HEK293 (cell line): ENCODE data around the gene TMIGD2.

ENCODE experiments used
- ATF2 ChIP-seq: fragments of 450-650 bp; formaldehyde crosslinking; IDR thresholded peaks from 2 replicates; pipeline ENCODE4 v1.5.1; 2016; ENCODE audit warnings: missing biosample characterization, missing genetic modification characterization, low read depth
- BCL11B ChIP-seq: fragments of 450-650 bp; formaldehyde crosslinking; IDR thresholded peaks from 2 replicates; pipeline ENCODE4 v1.5.1; 2016; ENCODE audit warnings: low read depth, missing biosample characterization, missing genetic modification characterization
- CTCF ChIP-seq: fragments of 450-650 bp; formaldehyde crosslinking; IDR thresholded peaks from 2 replicates; pipeline ENCODE4 v1.5.1; 2016; ENCODE audit warnings: missing biosample characterization, missing genetic modification characterization
- KLF1 ChIP-seq: fragments of 450-650 bp; formaldehyde crosslinking; IDR thresholded peaks from 2 replicates; pipeline ENCODE4 v1.5.1; 2016; ENCODE audit warnings: missing biosample characterization, missing genetic modification characterization
- KLF7 ChIP-seq: fragments of 450-650 bp; formaldehyde crosslinking; IDR thresholded peaks from 2 replicates; pipeline ENCODE4 v1.5.1; 2016; ENCODE audit warnings: missing biosample characterization, missing genetic modification characterization, borderline replicate concordance
- KLF8 ChIP-seq: fragments of 450-650 bp; formaldehyde crosslinking; IDR thresholded peaks from 2 replicates; pipeline ENCODE4 v1.5.1; 2016; ENCODE audit warnings: missing biosample characterization, missing genetic modification characterization
- OSR2 ChIP-seq: fragments of 450-650 bp; formaldehyde crosslinking; IDR thresholded peaks from 2 replicates; pipeline ENCODE4 v1.5.1; 2016; ENCODE audit warnings: missing biosample characterization, missing genetic modification characterization
- SCRT1 ChIP-seq: fragments of 450-650 bp; formaldehyde crosslinking; IDR thresholded peaks from 2 replicates; pipeline ENCODE4 v1.5.1; 2016; ENCODE audit warnings: missing biosample characterization, missing genetic modification characterization, borderline replicate concordance
- SP7 ChIP-seq: fragments of 450-650 bp; formaldehyde crosslinking; IDR thresholded peaks from 2 replicates; pipeline ENCODE4 v1.5.1; 2016; ENCODE audit warnings: missing biosample characterization, missing genetic modification characterization
- TCF7L2 ChIP-seq: IDR thresholded peaks from 2 replicates; pipeline ENCODE4 v1.6.1; 2011; ENCODE audit warnings: low read depth, mild to moderate bottlenecking, inconsistent platforms, low read length, moderate library complexity, borderline replicate concordance
- ZBTB17 ChIP-seq: fragments of 450-650 bp; formaldehyde crosslinking; IDR thresholded peaks from 2 replicates; pipeline ENCODE4 v1.5.1; 2016; ENCODE audit warnings: missing biosample characterization, missing genetic modification characterization
- ZBTB21 ChIP-seq: fragments of 450-650 bp; formaldehyde crosslinking; IDR thresholded peaks from 2 replicates; pipeline ENCODE4 v1.5.1; 2017; ENCODE audit warnings: missing biosample characterization, missing genetic modification characterization
- ZBTB8A ChIP-seq: fragments of 450-650 bp; formaldehyde crosslinking; IDR thresholded peaks from 2 replicates; pipeline ENCODE4 v1.5.1; 2016; ENCODE audit warnings: missing biosample characterization, missing genetic modification characterization
- ZEB2 ChIP-seq: fragments of 450-650 bp; formaldehyde crosslinking; IDR thresholded peaks from 2 replicates; pipeline ENCODE4 v1.5.1; 2016; ENCODE audit warnings: missing biosample characterization, missing genetic modification characterization
- ZFHX2 ChIP-seq: fragments of 450-650 bp; formaldehyde crosslinking; conservative IDR thresholded peaks from 2 replicates; pipeline ENCODE4 v1.5.1; 2016; ENCODE audit warnings: missing biosample characterization, missing genetic modification characterization
- ZFP3 ChIP-seq: fragments of 450-650 bp; formaldehyde crosslinking; IDR thresholded peaks from 2 replicates; pipeline ENCODE4 v1.5.1; 2016; ENCODE audit warnings: low read depth, missing biosample characterization, missing genetic modification characterization
- ZNF132 ChIP-seq: fragments of 450-650 bp; formaldehyde crosslinking; IDR thresholded peaks from 2 replicates; pipeline ENCODE4 v1.5.1; 2017; ENCODE audit warnings: missing biosample characterization, missing genetic modification characterization, borderline replicate concordance
- ZNF169 ChIP-seq: fragments of 450-650 bp; formaldehyde crosslinking; IDR thresholded peaks from 2 replicates; pipeline ENCODE4 v1.5.1; 2016; ENCODE audit warnings: missing biosample characterization, missing genetic modification characterization
- ZNF2 ChIP-seq: fragments of 450-650 bp; formaldehyde crosslinking; IDR thresholded peaks from 2 replicates; pipeline ENCODE4 v1.5.1; 2016; ENCODE audit warnings: missing biosample characterization, missing genetic modification characterization
- ZNF202 ChIP-seq: fragments of 450-650 bp; formaldehyde crosslinking; IDR thresholded peaks from 2 replicates; pipeline ENCODE4 v1.5.1; 2016; ENCODE audit warnings: missing biosample characterization, missing genetic modification characterization, borderline replicate concordance
- ZNF214 ChIP-seq: fragments of 450-650 bp; formaldehyde crosslinking; IDR thresholded peaks from 2 replicates; pipeline ENCODE4 v1.5.1; 2017; ENCODE audit warnings: missing biosample characterization, mild to moderate bottlenecking, missing genetic modification characterization, borderline replicate concordance
- ZNF335 ChIP-seq: fragments of 450-650 bp; formaldehyde crosslinking; conservative IDR thresholded peaks from 2 replicates; pipeline ENCODE4 v1.5.1; 2016; ENCODE audit warnings: missing biosample characterization, missing genetic modification characterization
- ZNF391 ChIP-seq: fragments of 450-650 bp; formaldehyde crosslinking; IDR thresholded peaks from 2 replicates; pipeline ENCODE4 v1.5.1; 2016; ENCODE audit warnings: low read depth, missing biosample characterization, missing genetic modification characterization, borderline replicate concordance
- ZNF394 ChIP-seq: fragments of 450-650 bp; formaldehyde crosslinking; IDR thresholded peaks from 2 replicates; pipeline ENCODE4 v1.5.1; 2016; ENCODE audit warnings: missing biosample characterization, missing genetic modification characterization, mild to moderate bottlenecking, moderate library complexity, borderline replicate concordance
- ZNF426 ChIP-seq: fragments of 450-650 bp; formaldehyde crosslinking; IDR thresholded peaks from 2 replicates; pipeline ENCODE4 v1.5.1; 2017; ENCODE audit warnings: missing biosample characterization, missing genetic modification characterization, mild to moderate bottlenecking, inconsistent platforms, moderate library complexity
- ZNF501 ChIP-seq: fragments of 450-650 bp; formaldehyde crosslinking; IDR thresholded peaks from 2 replicates; pipeline ENCODE4 v1.5.1; 2016; ENCODE audit warnings: missing biosample characterization, missing genetic modification characterization
- ZNF510 ChIP-seq: fragments of 450-650 bp; formaldehyde crosslinking; IDR thresholded peaks from 2 replicates; pipeline ENCODE4 v1.5.1; 2018; ENCODE audit warnings: mild to moderate bottlenecking, missing genetic modification characterization, missing biosample characterization; ENCODE audit not compliant: insufficient replicate concordance
- ZNF549 ChIP-seq: fragments of 450-650 bp; IDR thresholded peaks from 2 replicates; pipeline ENCODE4 v1.5.1; 2018; ENCODE audit warnings: missing biosample characterization, missing genetic modification characterization, mild to moderate bottlenecking, inconsistent platforms, moderate library complexity
- ZNF670 ChIP-seq: fragments of 450-650 bp; formaldehyde crosslinking; IDR thresholded peaks from 2 replicates; pipeline ENCODE4 v1.5.1; 2016; ENCODE audit warnings: missing biosample characterization, missing genetic modification characterization, low read depth
- ZNF830 ChIP-seq: fragments of 450-650 bp; IDR thresholded peaks from 2 replicates; pipeline ENCODE4 v1.5.0; 2018; ENCODE audit warnings: missing biosample characterization, missing genetic modification characterization, low read depth, mild to moderate bottlenecking, moderate library complexity
- TF ChIP-seq, protein P1 (sequence below): fragments of 450-650 bp; formaldehyde crosslinking; IDR thresholded peaks from 2 replicates; pipeline ENCODE4 v1.5.1; 2016; ENCODE audit warnings: missing biosample characterization, missing genetic modification characterization
- TF ChIP-seq, protein P2 (sequence below): fragments of 450-650 bp; formaldehyde crosslinking; IDR thresholded peaks from 2 replicates; pipeline ENCODE4; 2016; ENCODE audit warnings: missing biosample characterization, missing genetic modification characterization

The TMIGD2 gene

DNA sequence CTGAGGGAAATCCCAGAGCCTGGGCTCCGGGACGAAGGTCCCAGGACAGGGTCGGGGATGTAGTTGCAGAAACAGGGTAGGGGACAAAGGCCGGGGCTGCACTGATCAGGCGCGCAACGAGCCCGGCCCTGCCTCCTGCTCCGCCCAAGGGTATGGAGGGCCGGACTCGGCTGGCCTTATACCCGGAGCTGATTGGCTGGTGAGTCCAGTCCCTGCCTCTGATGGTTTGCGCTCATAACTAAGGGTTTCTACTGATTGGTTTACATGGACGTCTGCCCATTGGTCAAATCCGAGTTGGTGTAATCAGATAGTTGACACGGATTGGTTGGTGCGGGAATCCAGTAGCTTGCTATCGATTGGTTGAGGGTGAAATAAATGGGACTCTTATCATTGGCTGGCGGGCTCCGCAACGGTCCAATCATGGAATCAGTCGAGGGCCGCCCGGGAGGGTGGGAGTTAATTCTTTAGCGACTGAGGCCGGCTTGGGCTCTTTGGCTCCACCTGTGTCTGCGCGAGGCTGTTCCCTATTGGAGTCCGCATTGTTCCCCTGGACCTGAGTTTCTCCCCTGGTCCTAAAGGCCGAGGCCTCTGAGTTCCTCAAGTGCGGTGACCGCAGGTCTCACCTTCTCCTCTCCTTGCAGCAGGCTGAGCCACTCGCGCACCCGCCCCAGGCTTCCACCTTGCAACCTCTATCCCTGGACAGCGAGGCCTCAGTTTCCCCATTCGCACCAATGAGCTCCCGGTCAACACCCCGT is 40.6 kb upstream of the TMIGD2 start (continued):
- TF ChIP-seq ZNF132 (tag by site-specific recombination) (no peak), ZNF202 (tag by site-specific recombination) (no peak), ZNF670 (tag by site-specific recombination) (no peak), OSR2 (peak; percentile 86), ATF2 (tag by site-specific recombination) (no peak), ZNF501 (tag by site-specific recombination) (peak; percentile 77; the same call in 1 of the 2 replicates), ZBTB8A (tag by site-specific recombination) (peak; percentile 61), ZNF169 (tag by site-specific recombination) (no peak), ZBTB21 (0 out of 2 replicates have a peak, but pooled peaks have one; percentile 28), SCRT1 (no peak; the same call in 1 of the 2 replicates), ZNF335 (tag by site-specific recombination) (peak; percentile 91), ZFP3 (tag by site-specific recombination) (0 out of 2 replicates have a peak, but pooled peaks have one; percentile 15), ZNF510 (tag by site-specific recombination) (no peak), KLF7 (tag by site-specific recombination) (peak; percentile 69; the same call in 1 of the 2 replicates), SP7 (tag by site-specific recombination) (peak; percentile 43; the same call in 1 of the 2 replicates), KLF1 (peak; percentile 66), CTCF (tag by site-specific recombination) (peak; percentile 75), ZEB2 (peak; percentile 91), ZNF391 (tag by site-specific recombination) (peak; percentile 48; the same call in 1 of the 2 replicates), ZBTB17 (tag by site-specific recombination) (peak; percentile 44; the same call in 1 of the 2 replicates), TCF7L2 (peak; percentile 40; the same call in 1 of the 2 replicates), ZNF214 (tag by site-specific recombination) (no peak), ZNF830 (no peak), ZFHX2 (tag by site-specific recombination) (no peak; the same call in 1 of the 2 replicates), ZNF549 (tag by site-specific recombination) (no peak), ZNF394 (tag by site-specific recombination) (peak; percentile 30; the same call in 1 of the 2 replicates), ZNF426 (tag by site-specific recombination) (no peak), ZNF2 (tag by site-specific recombination) (peak; percentile 71; the same call in 1 of the 2 replicates), KLF8 (tag by site-specific recombination) (peak; percentile 83), BCL11B (tag by site-specific recombination) (peak; percentile 94)
- TF ChIP-seq, protein P1, sequence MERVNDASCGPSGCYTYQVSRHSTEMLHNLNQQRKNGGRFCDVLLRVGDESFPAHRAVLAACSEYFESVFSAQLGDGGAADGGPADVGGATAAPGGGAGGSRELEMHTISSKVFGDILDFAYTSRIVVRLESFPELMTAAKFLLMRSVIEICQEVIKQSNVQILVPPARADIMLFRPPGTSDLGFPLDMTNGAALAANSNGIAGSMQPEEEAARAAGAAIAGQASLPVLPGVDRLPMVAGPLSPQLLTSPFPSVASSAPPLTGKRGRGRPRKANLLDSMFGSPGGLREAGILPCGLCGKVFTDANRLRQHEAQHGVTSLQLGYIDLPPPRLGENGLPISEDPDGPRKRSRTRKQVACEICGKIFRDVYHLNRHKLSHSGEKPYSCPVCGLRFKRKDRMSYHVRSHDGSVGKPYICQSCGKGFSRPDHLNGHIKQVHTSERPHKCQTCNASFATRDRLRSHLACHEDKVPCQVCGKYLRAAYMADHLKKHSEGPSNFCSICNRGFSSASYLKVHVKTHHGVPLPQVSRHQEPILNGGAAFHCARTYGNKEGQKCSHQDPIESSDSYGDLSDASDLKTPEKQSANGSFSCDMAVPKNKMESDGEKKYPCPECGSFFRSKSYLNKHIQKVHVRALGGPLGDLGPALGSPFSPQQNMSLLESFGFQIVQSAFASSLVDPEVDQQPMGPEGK (tag by site-specific recombination): peak; percentile 56; the same call in 1 of the 2 replicates
- TF ChIP-seq, protein P2, sequence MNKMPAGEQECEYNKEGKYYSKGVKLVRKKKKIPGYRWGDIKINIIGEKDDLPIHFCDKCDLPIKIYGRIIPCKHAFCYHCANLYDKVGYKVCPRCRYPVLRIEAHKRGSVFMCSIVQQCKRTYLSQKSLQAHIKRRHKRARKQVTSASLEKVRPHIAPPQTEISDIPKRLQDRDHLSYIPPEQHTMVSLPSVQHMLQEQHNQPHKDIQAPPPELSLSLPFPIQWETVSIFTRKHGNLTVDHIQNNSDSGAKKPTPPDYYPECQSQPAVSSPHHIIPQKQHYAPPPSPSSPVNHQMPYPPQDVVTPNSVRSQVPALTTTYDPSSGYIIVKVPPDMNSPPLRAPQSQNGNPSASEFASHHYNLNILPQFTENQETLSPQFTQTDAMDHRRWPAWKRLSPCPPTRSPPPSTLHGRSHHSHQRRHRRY: peak; percentile 85; the same call in 1 of the 2 replicates
